ENCODE data around the gene KCMF1.

DNA sequence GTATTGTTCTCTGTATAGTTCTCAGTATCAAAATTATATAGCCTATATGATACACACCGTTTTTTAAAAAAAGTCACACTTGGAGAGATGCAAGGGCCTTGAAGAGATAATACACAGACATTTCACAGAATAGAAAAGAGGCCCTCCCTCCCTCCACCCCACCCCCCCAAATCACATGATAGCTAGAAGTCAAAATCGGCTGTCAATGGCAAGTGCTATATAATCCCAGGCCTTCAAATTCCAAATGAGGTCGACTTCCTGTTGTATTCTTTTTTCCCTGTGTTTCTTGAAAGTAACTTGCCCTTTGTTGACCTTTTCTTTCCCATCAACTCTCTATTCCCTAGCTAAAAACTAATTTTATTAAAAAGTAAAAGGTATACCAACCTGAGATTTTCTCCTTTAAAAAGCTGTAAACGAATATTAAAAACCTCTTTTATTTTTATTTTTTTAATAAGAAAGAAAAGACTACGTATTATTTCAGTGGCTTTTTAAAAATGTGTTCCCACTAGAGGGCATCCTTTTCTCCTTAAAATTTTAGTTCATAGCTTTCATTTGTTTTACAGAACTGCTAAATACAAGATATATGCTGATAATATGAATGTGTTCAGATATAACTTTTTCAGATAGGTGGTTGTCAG lies 46.6 kb downstream of the KCMF1 start:
- no peak for TF ChIP-seq EZH2phosphoT487 (IDR thresholded peaks at IDR 0.05; ENCODE audit: borderline replicate concordance, low read length)
- peak; percentile 52; the same call in 1 of the 2 replicates for TF ChIP-seq CTCF (conservative IDR thresholded peaks at IDR 0.05; ENCODE audit: low read depth, low read length)

Measured in PC-3 (cell line).